Natural killer cell (primary cell): ENCODE measurements around the gene RNH1. TPM values are rescaled to one million over a fixed set of nuclear protein-coding genes. Genes with fewer than 3 reads are reported as not detected.

Experiments used
- ATAC-seq, 3 donors: fragments of 150-1000 bp in 2 of 3; fragments of 200-7000 bp in 1 of 3; cut with Tn5 transposase; 1 replicate in 1 of 3; 2 replicates in 2 of 3; pipeline ENCODE4 v1.10.0; 2021; ENCODE audit warnings: mild to moderate bottlenecking in 2 of 3, moderate library complexity in 2 of 3
- DNase-seq, 2 donors: peaks; one replicate each; pipeline versions ENCODE4 v3.0.0 to v3.0.0-alpha.2; 2013 to 2021; ENCODE audit warnings: mixed read lengths in 1 of 2
- H3K27ac ChIP-seq: one replicate; pipeline ENCODE4 v1.5.1; 2013; ENCODE audit warnings: mild to moderate bottlenecking, low read length
- H3K27me3 ChIP-seq: one replicate; pipeline ENCODE4 v1.6.1; 2013; ENCODE audit warnings: low read length; ENCODE audit not compliant: control insufficient read depth, insufficient read depth
- H3K36me3 ChIP-seq: one replicate; pipeline ENCODE4 v1.6.1; 2013; ENCODE audit warnings: low read length; ENCODE audit not compliant: control insufficient read depth, insufficient read depth
- H3K4me1 ChIP-seq: one replicate; pipeline ENCODE4 v1.6.1; 2013; ENCODE audit warnings: low read length; ENCODE audit not compliant: control insufficient read depth, insufficient read depth
- H3K4me3 ChIP-seq: one replicate; pipeline ENCODE4 v1.5.1; 2013; ENCODE audit warnings: low read length
- H3K9me3 ChIP-seq: one replicate; pipeline ENCODE4 v1.6.1; 2013; ENCODE audit warnings: low read length; ENCODE audit not compliant: control insufficient read depth, insufficient read depth
- H3K27ac Mint-ChIP-seq, 2 donors: one replicate each; pipeline ENCODE4 v1.8.0; 2022; ENCODE audit warnings: mild to moderate bottlenecking in 2 of 2, mixed read lengths in 2 of 2, moderate library complexity in 1 of 2
- H3K27me3 Mint-ChIP-seq, 2 donors: one replicate each; pipeline ENCODE4 v1.8.0; 2022; ENCODE audit warnings: low read depth in 2 of 2, mixed read lengths in 2 of 2
- H3K36me3 Mint-ChIP-seq: one replicate; pipeline ENCODE4 v1.8.0; 2022; ENCODE audit warnings: mixed read lengths
- H3K4me1 Mint-ChIP-seq, 2 donors: one replicate each; pipeline ENCODE4 v1.8.0; 2022; ENCODE audit warnings: mixed read lengths in 2 of 2
- H3K4me3 Mint-ChIP-seq: one replicate; pipeline ENCODE4 v1.8.0; 2022; ENCODE audit warnings: mild to moderate bottlenecking, moderate library complexity, mixed read lengths
- H3K9me3 Mint-ChIP-seq, 2 donors: one replicate each; pipeline ENCODE4 v1.8.0; 2022; ENCODE audit warnings: mixed read lengths in 2 of 2
- WGBS: methylation state at CpG from one replicate; pipeline ENCODE4 v1.1.7; 2013; ENCODE audit warnings: missing lambda C conversion rate; ENCODE audit not compliant: insufficient coverage; 5-methylcytosine and 5-hydroxymethylcytosine counted together
- intact Hi-C: fragments of 100-400 bp; cut with micrococcal nuclease; formaldehyde crosslinking; loops from one replicate; pipeline ENCODE4 v1.14.2; 2022
- total RNA-seq, 4 donors: library from RNA; stranded (reverse); fragments of 120-200 nt in 1 of 4; gene quantifications; one replicate each; pipeline versions ENCODE4 v1.2.3 to v1.2.4, GENCODE V29; 2013 to 2022
- TF ChIP-seq, protein P1 (sequence below): fragments of 200-600 bp; IDR thresholded peaks from one replicate; pipeline ENCODE4 v1.8.0; 2022; ENCODE audit warnings: antibody characterized with exemption

The RNH1 gene
- total RNA-seq, 3 donors from 2014 or later (not counting 1 experiment from before 2014, with no cell fraction given) = 113 to 120 (median 118) TPM

DNA sequence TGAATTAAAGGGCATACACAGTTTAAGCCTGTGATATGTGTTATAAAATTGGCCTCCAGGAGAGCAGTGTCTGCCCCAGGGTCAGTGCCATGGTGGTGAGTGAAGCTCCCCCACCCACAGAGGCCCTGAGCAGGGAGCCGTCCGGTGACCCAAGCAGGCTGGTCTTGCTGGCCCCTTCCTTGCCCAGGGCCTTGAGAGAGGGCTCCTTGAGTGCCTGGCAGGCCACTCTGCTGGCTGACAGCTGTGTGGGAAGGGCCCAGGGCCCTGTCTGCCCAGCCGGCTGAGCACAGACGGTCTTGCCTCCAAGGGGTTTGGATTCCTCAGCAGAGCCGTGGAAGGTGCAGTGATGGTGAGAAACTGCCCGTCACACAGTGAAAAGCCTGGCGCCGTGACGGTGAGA, 31.1 kb downstream of the RNH1 start:
- Histone ChIP-seq H3K4me1 (no peaks in the 10 kb centered on the region), H3K36me3 (no peaks in the 10 kb centered on the region), H3K27me3 (no peaks in the 10 kb centered on the region), H3K9me3 (no peaks in the 10 kb centered on the region), H3K4me3 (no peak overlapping the region), H3K27ac (no peak overlapping the region)
- TF ChIP-seq, protein P1, sequence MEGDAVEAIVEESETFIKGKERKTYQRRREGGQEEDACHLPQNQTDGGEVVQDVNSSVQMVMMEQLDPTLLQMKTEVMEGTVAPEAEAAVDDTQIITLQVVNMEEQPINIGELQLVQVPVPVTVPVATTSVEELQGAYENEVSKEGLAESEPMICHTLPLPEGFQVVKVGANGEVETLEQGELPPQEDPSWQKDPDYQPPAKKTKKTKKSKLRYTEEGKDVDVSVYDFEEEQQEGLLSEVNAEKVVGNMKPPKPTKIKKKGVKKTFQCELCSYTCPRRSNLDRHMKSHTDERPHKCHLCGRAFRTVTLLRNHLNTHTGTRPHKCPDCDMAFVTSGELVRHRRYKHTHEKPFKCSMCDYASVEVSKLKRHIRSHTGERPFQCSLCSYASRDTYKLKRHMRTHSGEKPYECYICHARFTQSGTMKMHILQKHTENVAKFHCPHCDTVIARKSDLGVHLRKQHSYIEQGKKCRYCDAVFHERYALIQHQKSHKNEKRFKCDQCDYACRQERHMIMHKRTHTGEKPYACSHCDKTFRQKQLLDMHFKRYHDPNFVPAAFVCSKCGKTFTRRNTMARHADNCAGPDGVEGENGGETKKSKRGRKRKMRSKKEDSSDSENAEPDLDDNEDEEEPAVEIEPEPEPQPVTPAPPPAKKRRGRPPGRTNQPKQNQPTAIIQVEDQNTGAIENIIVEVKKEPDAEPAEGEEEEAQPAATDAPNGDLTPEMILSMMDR = no peak
- Mint-ChIP-seq H3K4me1 (no peaks in the 10 kb centered on the region), H3K27me3 (no peaks in the 10 kb centered on the region), H3K9me3 (no peaks in the 10 kb centered on the region), H3K4me3 (no peak overlapping the region), H3K27ac (no peak overlapping the region), H3K36me3 (no peaks in the 10 kb centered on the region)
- ATAC-seq = no peak
- DNase-seq = no peak
- intact Hi-C loops = no loop called here
- WGBS = 97% methylated on average over 9 of the region's 9 CpGs

DNA sequence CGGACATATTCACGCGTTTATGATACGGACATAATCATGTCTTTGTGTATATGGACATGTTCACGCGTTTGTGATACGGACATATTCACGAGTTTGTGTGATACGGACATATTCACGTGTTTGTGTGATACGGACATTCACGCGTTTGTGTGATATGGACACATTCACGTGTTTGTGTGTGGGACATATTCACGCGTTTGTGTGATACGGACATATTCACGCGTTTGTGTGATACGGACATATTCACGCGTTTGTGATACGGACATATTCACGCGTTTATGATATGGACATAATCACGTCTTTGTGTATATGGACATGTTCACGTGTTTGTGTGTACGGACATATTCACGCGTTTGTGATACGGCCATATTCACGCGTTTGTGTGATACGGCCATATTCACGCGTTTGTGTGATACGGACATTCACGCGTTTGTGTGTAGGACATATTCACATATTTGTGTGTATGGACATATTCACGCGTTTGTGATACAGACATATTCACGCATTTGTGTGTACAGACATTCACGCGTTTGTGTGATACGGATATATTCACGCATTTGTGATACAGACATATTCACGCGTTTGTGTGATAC, 32.0 kb downstream of the RNH1 start:
- H3K27ac Mint-ChIP-seq = no peak overlapping the region
- H3K27me3 ChIP-seq = no peaks in the 10 kb centered on the region
- intact Hi-C loops = no loop called here
- no peaks in the 10 kb centered on the region for H3K4me1 Mint-ChIP-seq
- no peaks in the 10 kb centered on the region for H3K36me3 ChIP-seq
- H3K9me3 ChIP-seq = no peaks in the 10 kb centered on the region
- TF ChIP-seq, protein P1 = no peak
- no peaks in the 10 kb centered on the region for H3K4me1 ChIP-seq
- DNase-seq = no peak
- no peak overlapping the region for H3K27ac ChIP-seq
- ATAC-seq = no peak
- WGBS = 95% methylated on average over 48 of the region's 48 CpGs
- H3K27me3 Mint-ChIP-seq = no peaks in the 10 kb centered on the region
- H3K4me3 ChIP-seq = no peak overlapping the region
- no peaks in the 10 kb centered on the region for H3K36me3 Mint-ChIP-seq
- H3K9me3 Mint-ChIP-seq = no peaks in the 10 kb centered on the region
- H3K4me3 Mint-ChIP-seq = no peak overlapping the region

DNA sequence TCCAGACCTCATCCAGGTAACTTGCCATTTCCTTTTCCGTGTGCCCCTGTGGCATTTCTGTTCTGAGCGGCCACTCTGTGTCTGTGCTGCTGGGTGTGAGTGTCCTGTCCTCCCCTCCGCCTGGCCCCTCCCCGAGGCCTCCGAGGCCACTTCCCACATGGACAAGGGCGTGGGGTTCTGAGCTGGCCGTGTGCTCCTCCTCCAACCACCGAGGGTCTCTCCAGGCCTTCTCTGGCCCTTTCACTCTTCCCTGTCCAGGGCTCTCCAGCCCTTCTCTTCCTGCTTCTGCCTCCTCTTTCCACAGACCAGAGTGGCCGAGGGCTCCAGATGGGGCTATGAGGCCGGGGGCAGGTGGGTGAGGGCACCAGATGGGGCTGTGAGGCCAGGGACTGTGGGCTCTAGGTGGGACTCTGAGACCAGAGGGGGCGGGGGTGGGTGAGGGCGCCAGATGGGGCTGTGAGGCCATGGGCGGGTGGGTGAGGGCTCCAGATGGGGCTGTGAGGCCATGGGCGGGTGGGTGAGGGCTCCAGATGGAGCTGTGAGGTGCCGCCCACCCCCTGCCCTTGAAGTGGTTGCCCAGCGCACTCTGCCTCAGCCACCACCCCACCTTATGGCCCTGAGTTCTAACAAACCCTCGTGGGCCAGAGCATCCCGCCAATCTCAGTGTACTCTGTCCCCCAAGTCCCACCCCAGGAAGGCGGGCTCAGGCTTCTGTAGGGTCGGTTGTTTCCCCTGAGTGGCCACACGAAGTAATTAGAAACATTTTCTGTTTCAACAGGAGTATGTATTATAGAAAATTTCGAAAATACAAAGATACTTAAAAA, 32.9 kb downstream of the RNH1 start:
- no peaks in the 10 kb centered on the region for H3K9me3 Mint-ChIP-seq
- DNase-seq (no peak), ATAC-seq (no peak)
- no peaks in the 10 kb centered on the region for H3K4me1 ChIP-seq
- 84% methylated on average over 17 of the region's 22 CpGs for WGBS
- H3K36me3 Mint-ChIP-seq = no peaks in the 10 kb centered on the region
- H3K27me3 Mint-ChIP-seq = no peaks in the 10 kb centered on the region
- no peak overlapping the region for H3K4me3 ChIP-seq
- H3K27me3 ChIP-seq = no peaks in the 10 kb centered on the region
- H3K27ac ChIP-seq = no peak overlapping the region
- H3K4me3 Mint-ChIP-seq = no peak overlapping the region
- no peaks in the 10 kb centered on the region for H3K4me1 Mint-ChIP-seq
- no peak overlapping the region for H3K27ac Mint-ChIP-seq
- H3K36me3 ChIP-seq = no peaks in the 10 kb centered on the region
- intact Hi-C loops = no loop called here
- no peaks in the 10 kb centered on the region for H3K9me3 ChIP-seq
- TF ChIP-seq, protein P1 = no peak
